Choroid plexus epithelial cell (primary cell): ENCODE measurements around the gene COPS7A.

ENCODE experiments used
- DNase-seq: peaks from one replicate; pipeline ENCODE4 v3.0.0-alpha.2; 2010; ENCODE audit warnings: low read depth
- H3K4me3 ChIP-seq: 2 replicates; pipeline ENCODE4 v1.5.1; 2011; ENCODE audit warnings: low read depth, mild to moderate bottlenecking, control low read depth, low read length, moderate library complexity
- TF ChIP-seq, protein P1 (sequence below): conservative IDR thresholded peaks from 2 replicates; pipeline ENCODE4 v1.5.1; 2011; ENCODE audit warnings: low read depth, mild to moderate bottlenecking, control low read depth, inconsistent platforms, low read length, moderate library complexity

Gene COPS7A

DNA sequence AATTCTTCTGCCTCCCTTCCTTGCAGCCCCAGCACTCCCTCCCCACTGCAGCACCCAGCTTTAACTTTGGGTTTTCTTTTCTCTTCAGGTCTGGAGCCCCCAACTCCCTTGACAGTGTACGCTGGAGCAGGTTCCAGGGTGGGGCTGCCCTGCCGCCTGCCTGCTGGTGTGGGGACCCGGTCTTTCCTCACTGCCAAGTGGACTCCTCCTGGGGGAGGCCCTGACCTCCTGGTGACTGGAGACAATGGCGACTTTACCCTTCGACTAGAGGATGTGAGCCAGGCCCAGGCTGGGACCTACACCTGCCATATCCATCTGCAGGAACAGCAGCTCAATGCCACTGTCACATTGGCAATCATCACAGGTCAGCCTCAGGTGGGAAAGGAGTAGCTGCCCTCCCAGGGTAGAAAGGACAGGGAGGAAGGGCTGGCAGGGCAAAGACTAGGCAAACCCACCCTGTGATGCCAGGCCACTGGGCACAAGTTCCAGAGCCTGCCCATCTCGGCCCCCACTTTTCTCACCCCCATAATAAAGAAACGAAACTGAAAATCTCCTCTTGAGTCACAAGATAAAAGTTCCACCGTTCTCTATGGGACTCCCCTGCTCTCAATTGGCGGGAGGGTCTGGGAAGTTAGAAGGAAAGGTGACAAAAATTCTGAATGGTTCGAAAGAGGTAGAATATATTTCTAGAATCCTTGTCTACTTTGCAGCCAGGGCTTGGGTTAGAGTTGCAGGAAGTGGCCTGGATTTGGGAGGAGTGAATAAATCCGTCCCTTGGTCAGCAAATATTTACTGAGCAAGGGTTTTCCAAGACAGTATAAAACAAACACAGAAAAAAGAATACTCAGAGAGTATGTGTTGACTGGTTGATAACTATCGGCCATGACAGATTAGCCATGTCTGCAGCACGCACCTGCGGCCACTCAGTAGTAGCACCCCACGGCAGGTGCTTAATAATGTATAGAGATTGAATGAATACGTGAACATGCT lies 51.6 kb downstream of the COPS7A start:
- TF ChIP-seq, protein P1, sequence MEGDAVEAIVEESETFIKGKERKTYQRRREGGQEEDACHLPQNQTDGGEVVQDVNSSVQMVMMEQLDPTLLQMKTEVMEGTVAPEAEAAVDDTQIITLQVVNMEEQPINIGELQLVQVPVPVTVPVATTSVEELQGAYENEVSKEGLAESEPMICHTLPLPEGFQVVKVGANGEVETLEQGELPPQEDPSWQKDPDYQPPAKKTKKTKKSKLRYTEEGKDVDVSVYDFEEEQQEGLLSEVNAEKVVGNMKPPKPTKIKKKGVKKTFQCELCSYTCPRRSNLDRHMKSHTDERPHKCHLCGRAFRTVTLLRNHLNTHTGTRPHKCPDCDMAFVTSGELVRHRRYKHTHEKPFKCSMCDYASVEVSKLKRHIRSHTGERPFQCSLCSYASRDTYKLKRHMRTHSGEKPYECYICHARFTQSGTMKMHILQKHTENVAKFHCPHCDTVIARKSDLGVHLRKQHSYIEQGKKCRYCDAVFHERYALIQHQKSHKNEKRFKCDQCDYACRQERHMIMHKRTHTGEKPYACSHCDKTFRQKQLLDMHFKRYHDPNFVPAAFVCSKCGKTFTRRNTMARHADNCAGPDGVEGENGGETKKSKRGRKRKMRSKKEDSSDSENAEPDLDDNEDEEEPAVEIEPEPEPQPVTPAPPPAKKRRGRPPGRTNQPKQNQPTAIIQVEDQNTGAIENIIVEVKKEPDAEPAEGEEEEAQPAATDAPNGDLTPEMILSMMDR = no peak
- no peak overlapping the region for H3K4me3 ChIP-seq
- DNase-seq = no peak

- DNase-seq = no peak
- no peak overlapping the region for H3K4me3 ChIP-seq
- TF ChIP-seq, protein P1 = no peak
Observed at GRCh38 chr12:6777386-6777785, 53.5 kb downstream of the COPS7A start.

GRCh38 chr12:6778217-6778573 lies 54.3 kb downstream of the COPS7A start:
- peak; percentile 62 for DNase-seq
- TF ChIP-seq, protein P1 = no peak
- peak overlapping the region; percentile 53 for H3K4me3 ChIP-seq

DNA sequence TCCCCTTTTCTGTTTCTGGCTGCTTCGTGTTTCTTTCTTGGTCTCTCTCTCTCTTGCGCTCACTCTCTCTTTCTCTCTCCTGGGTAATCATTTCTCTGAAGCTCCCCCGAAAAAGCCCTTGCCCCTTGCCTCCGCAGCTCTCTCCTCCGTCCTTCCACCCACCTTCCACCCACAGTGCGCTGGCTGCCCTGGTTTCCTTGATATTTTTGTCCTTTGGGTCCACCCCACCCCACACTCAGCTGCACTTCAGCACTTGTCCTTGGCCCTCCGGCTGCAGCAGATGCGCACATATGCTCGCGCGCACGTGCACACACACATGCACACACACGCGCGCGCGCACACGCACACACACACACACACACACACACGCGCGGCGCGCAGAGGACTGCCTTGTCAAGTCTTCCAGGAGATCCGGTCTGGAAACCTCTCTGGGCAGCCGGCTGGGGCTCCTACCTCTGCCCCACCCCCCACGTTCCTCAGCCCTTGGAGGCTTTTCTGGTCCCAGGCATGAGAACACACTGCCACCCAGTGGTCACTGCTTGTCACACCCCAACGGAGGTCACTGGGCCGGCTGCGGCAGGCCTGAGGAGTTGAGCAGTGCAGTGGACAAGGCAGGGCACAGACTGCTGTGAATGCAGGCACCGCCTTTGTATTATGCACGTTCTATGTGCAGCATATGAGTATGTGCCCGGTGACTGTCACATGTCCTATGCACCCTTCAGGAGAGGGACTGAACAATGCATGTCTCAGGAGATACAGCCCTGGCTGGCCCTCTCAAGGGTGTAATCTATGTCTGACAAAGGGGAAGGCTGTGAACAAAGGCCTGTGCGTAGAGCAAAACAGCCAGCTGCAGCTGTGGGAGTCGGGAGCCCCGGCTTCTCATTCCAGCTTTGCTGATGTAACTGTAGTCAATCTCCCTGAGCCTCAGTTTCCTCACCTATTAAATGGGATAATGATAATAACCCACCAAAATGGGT lies 55.0 kb downstream of the COPS7A start:
- DNase-seq = peak; percentile 95
- H3K4me3 ChIP-seq = peak overlapping the region; percentile 53
- TF ChIP-seq, protein P1 = peak; percentile 96

DNA sequence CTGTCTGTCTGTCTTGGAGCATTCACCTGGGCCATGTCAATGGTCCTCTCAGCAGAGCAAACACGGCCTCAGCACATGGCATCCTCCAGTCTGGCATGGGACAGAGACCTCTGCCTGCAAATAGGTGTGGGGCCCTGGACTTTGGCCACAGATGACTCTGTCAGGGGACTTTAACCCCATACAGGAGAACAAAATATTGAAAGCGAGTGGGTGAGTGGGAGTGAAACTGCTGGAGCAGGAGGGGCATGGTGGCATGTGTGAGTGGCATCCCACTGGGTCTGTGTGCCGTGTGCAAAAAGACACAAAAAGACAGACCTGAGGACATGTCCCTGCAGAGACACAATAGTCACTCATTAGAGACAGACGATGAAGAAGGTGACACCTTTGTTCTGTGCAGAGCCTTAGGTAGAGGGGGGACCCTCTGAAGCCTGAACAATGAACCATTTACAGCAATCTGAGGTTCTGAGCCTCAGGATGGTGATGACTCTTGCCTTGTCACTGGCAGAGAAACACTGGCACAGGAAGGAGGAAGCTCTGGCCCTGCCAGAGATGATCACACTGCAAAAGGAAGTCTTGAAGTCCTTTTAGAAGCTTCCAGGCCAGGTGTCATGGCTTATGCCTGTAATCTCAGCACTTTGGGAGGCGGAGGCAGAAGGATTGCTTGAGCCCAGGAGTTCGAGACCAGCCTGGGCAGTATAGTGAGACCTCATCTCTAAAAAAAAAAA lies 56.0 kb downstream of the COPS7A start:
- no peak for DNase-seq
- TF ChIP-seq, protein P1 = no peak

DNA sequence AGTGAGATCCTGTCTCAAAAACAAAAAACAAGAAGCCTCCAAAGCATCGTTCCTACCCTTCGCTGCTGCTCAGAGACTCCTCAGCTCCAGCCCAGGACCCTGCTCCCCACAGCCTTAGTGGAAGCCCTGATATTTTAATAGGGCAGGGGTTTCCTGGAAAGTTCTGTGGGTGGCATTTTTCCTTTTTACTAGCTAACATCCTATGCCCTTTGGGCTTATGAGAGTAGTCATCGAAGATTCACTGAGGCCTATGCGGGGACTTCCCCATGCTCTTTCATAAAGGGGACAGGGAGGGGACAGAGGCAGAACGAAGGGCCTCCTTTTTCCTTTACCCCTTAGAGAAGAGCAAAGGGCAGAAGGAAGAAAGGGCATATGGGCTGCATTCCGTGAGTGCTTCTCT lies 56.7 kb downstream of the COPS7A start:
- no peak overlapping the region for H3K4me3 ChIP-seq
- TF ChIP-seq, protein P1 = no peak
- no peak for DNase-seq

More for the DNA sequence above, 56.0 kb downstream of the COPS7A start:
- H3K4me3 ChIP-seq = no peak overlapping the region
